ENCODE results near the gene FASTK. TPM values are rescaled to one million over a fixed set of nuclear protein-coding genes. Genes with fewer than 3 reads are reported as not detected.

FASTK gene
- total and polyA plus RNA-seq, 12 donors = 65.0 to 246 (median 77.1) TPM

- DNase-seq (no peak), ATAC-seq (no peak)
- H3K9me3 ChIP-seq = no peaks in the 10 kb centered on the region
- peaks cover 0 to 15% (median 0%) of the 10 kb centered on the region in 7 donors for H3K27me3 ChIP-seq
- H3K4me3 ChIP-seq = no peak overlapping the region
- H3K27ac ChIP-seq = no peak overlapping the region
- peaks cover 10 to 22% (median 18%) of the 10 kb centered on the region in 9 donors for H3K4me1 ChIP-seq
- peaks cover 0 to 7% (median 0%) of the 10 kb centered on the region in 9 donors for H3K36me3 ChIP-seq
- intact Hi-C loops (cut with DNase I) = loop anchor here in 1 of 10 donors (10.0 kb wide), 1 partner anchor 62 kb away; no protein-coding TSS in a partner anchor
- TF ChIP-seq CTCF (IDR thresholded peaks at IDR 0.05) = no peak
- WGBS, 2 donors = 75 to 82% methylated on average over 4 of the region's 4 CpGs
Measured at GRCh38 chr7:151053096-151053495, 27.5 kb downstream of the FASTK start.

GRCh38 chr7:151051108-151051507 lies 29.5 kb downstream of the FASTK start:
- H3K9me3 ChIP-seq = no peaks in the 10 kb centered on the region
- peak; percentile 36 to 69 for DNase-seq
- peaks cover 0 to 15% (median 0%) of the 10 kb centered on the region in 7 donors for H3K27me3 ChIP-seq
- peaks cover 3 to 16% (median 9%) of the 10 kb centered on the region in 9 donors for H3K4me1 ChIP-seq
- peak; percentile 49 to 71 (median 66) for ATAC-seq
- 2% methylated on average over 50 of the region's 50 CpGs for WGBS, 2 donors
- peaks cover 0 to 12% (median 0%) of the 10 kb centered on the region in 9 donors for H3K36me3 ChIP-seq
- no peak overlapping the region for H3K27ac ChIP-seq
- no peak for TF ChIP-seq CTCF (IDR thresholded peaks at IDR 0.05)
- H3K4me3 ChIP-seq = peak overlapping the region in 3 of 10 donors; percentile 11 to 26 (median 24)
- intact Hi-C loops (cut with DNase I) = loop anchor here in 1 of 10 donors (10.0 kb wide), 1 partner anchor 64 kb away; no protein-coding TSS in a partner anchor

- TF ChIP-seq CTCF (IDR thresholded peaks at IDR 0.05) = no peak
- 90 to 93% methylated on average over 29 to 38 of the region's 38 CpGs for WGBS, 2 donors
- no peak for DNase-seq
Measured at GRCh38 chr7:151048911-151049463, 31.6 kb downstream of the FASTK start.

GRCh38 chr7:151047976-151048815 lies 32.4 kb downstream of the FASTK start, which contains the start of gene ASIC3:
Gene ASIC3 (plus strand): TSS chr7:151048531. CDS start chr7:151048886, 355 bp downstream.
- Histone ChIP-seq H3K27ac (no peak within 1 kb of the TSS), H3K27me3 (peaks cover 0 to 15% (median 0%) of the 10 kb centered on the region in 7 donors), H3K9me3 (no peaks in the 10 kb centered on the region), H3K36me3 (peaks cover 0 to 29% (median 0%) of the 10 kb centered on the region in 9 donors), H3K4me1 (peaks cover 3 to 16% (median 9%) of the 10 kb centered on the region in 9 donors), H3K4me3 (no peak within 1 kb of the TSS)
- intact Hi-C loops (cut with DNase I) = loop anchor here in 1 of 10 donors (10.0 kb wide), 1 partner anchor 57 kb away; no protein-coding TSS in a partner anchor
- ATAC-seq = no peak
- no peak for TF ChIP-seq CTCF (IDR thresholded peaks at IDR 0.05)
- no peak for DNase-seq
- WGBS, 2 donors = 80 to 81% methylated on average over 22 of the region's 22 CpGs

More at GRCh38 chr7:151048911-151049463, 31.6 kb downstream of the FASTK start:
- no peak for ATAC-seq
- H3K4me1 ChIP-seq = peaks cover 3 to 16% (median 9%) of the 10 kb centered on the region in 9 donors
- peaks cover 0 to 31% (median 0%) of the 10 kb centered on the region in 9 donors for H3K36me3 ChIP-seq
- peaks cover 0 to 15% (median 0%) of the 10 kb centered on the region in 7 donors for H3K27me3 ChIP-seq
- no peaks in the 10 kb centered on the region for H3K9me3 ChIP-seq
- H3K4me3 ChIP-seq = no peak overlapping the region
- H3K27ac ChIP-seq = no peak overlapping the region
- intact Hi-C loops (cut with DNase I) = loop anchor here in 1 of 10 donors (10.0 kb wide), 1 partner anchor 56 kb away; no protein-coding TSS in a partner anchor
